ENCODE results near the gene NR5A1. TPM values are rescaled to one million over a fixed set of nuclear protein-coding genes. Genes with fewer than 3 reads are reported as not detected.

The NR5A1 gene
- total RNA-seq, 1 donor from 2014 or later = 0.96 TPM

- Histone ChIP-seq H3K27ac (no peak overlapping the region), H3K36me3 (no peaks in the 10 kb centered on the region), H3K9me3 (no peaks in the 10 kb centered on the region), H3K4me3 (no peak overlapping the region), H3K27me3 (no peaks in the 10 kb centered on the region), H3K4me1 (no peaks in the 10 kb centered on the region)
- intact Hi-C loops (cut with DNase I) = no loop called here
- DNase-seq (ENCODE audit: low spot score in 2 of 2) = no peak
- TF ChIP-seq CTCF (IDR thresholded peaks at IDR 0.05) = no peak
These were observed 25.7 kb upstream of the NR5A1 start for GRCh38 chr9:124532897-124533296.

GRCh38 chr9:124531115-124531514 lies 23.9 kb upstream of the NR5A1 start:
- H3K4me3 ChIP-seq = no peak overlapping the region
- H3K36me3 ChIP-seq = no peaks in the 10 kb centered on the region
- TF ChIP-seq CTCF (IDR thresholded peaks at IDR 0.05) = no peak
- no peaks in the 10 kb centered on the region for H3K9me3 ChIP-seq
- no peaks in the 10 kb centered on the region for H3K4me1 ChIP-seq
- no peak overlapping the region for H3K27ac ChIP-seq
- no peaks in the 10 kb centered on the region for H3K27me3 ChIP-seq
- intact Hi-C loops (cut with DNase I) = no loop called here
- DNase-seq (ENCODE audit: low spot score in 2 of 2) = no peak

GRCh38 chr9:124530246-124530645 lies 23.0 kb upstream of the NR5A1 start:
- H3K4me3 ChIP-seq = no peak overlapping the region
- no peak for TF ChIP-seq CTCF (IDR thresholded peaks at IDR 0.05)
- no peaks in the 10 kb centered on the region for H3K4me1 ChIP-seq
- H3K27me3 ChIP-seq = no peaks in the 10 kb centered on the region
- intact Hi-C loops (cut with DNase I) = no loop called here
- no peaks in the 10 kb centered on the region for H3K36me3 ChIP-seq
- no peak overlapping the region for H3K27ac ChIP-seq
- no peaks in the 10 kb centered on the region for H3K9me3 ChIP-seq
- DNase-seq (ENCODE audit: low spot score in 2 of 2) = no peak

- intact Hi-C loops (cut with DNase I) = no loop called here
- DNase-seq (ENCODE audit: low spot score in 2 of 2) = no peak
These were observed 20.6 kb upstream of the NR5A1 start for GRCh38 chr9:124527781-124528180.

GRCh38 chr9:124526174-124526573 lies 19.0 kb upstream of the NR5A1 start:
- DNase-seq (ENCODE audit: low spot score in 2 of 2) = no peak
- H3K36me3 ChIP-seq = no peaks in the 10 kb centered on the region
- TF ChIP-seq CTCF (IDR thresholded peaks at IDR 0.05) = no peak
- H3K9me3 ChIP-seq = no peaks in the 10 kb centered on the region
- H3K4me1 ChIP-seq = no peaks in the 10 kb centered on the region
- H3K27ac ChIP-seq = no peak overlapping the region
- no peaks in the 10 kb centered on the region for H3K27me3 ChIP-seq
- intact Hi-C loops (cut with DNase I) = no loop called here
- no peak overlapping the region for H3K4me3 ChIP-seq

More at GRCh38 chr9:124527781-124528180, 20.6 kb upstream of the NR5A1 start:
- Histone ChIP-seq H3K27me3 (no peaks in the 10 kb centered on the region), H3K4me3 (no peak overlapping the region), H3K27ac (no peak overlapping the region), H3K36me3 (no peaks in the 10 kb centered on the region), H3K9me3 (no peaks in the 10 kb centered on the region), H3K4me1 (no peaks in the 10 kb centered on the region)
- TF ChIP-seq CTCF (IDR thresholded peaks at IDR 0.05) = no peak
